Calu3 (cell line): ENCODE results near the gene MYH9. TPM values are rescaled to one million over a fixed set of nuclear protein-coding genes. Genes with fewer than 3 reads are reported as not detected.
"Not testable (repeated sequence)": the region's sequence is repeated elsewhere in the genome, so short reads cannot be mapped to it uniquely, and the experiment has no call there.

Experiments used
- BruUV-seq: library from RNA; stranded (reverse); fragments of 400-500 nt; replicated peaks from 2 replicates; lab custom pipeline; 2021; lab: Mats Ljungman, UMichigan
- CTCF ChIA-PET: fragments of 300-600 bp; sonication (Branson Sonifier 250); formaldehyde crosslinking; loops from one replicate; lab custom pipeline; 2022; ENCODE audit warnings: antibody characterized with exemption; lab: Charles Lee
- DNase-seq: peaks from one replicate; pipeline ENCODE4 v3.0.0; 2022
- H3K27ac Mint-ChIP-seq: one replicate; pipeline ENCODE4 v1.8.0; 2022; ENCODE audit warnings: mixed read lengths; ENCODE audit not compliant: unreplicated experiment
- H3K27me3 Mint-ChIP-seq: one replicate; pipeline ENCODE4 v1.8.0; 2022; ENCODE audit warnings: mixed read lengths; ENCODE audit not compliant: unreplicated experiment
- H3K36me3 Mint-ChIP-seq: one replicate; pipeline ENCODE4 v1.8.0; 2022; ENCODE audit warnings: mild to moderate bottlenecking, moderate library complexity, mixed read lengths; ENCODE audit not compliant: insufficient read depth, unreplicated experiment
- H3K4me1 Mint-ChIP-seq: one replicate; pipeline ENCODE4 v1.8.0; 2022; ENCODE audit warnings: mild to moderate bottlenecking, low read depth, mixed read lengths; ENCODE audit not compliant: unreplicated experiment
- H3K4me3 Mint-ChIP-seq: one replicate; pipeline ENCODE4 v1.8.0; 2022; ENCODE audit warnings: mild to moderate bottlenecking, low read depth, moderate library complexity, mixed read lengths; ENCODE audit not compliant: unreplicated experiment
- H3K9me3 Mint-ChIP-seq: one replicate; pipeline ENCODE4 v1.8.0; 2022; ENCODE audit warnings: low read depth, mixed read lengths; ENCODE audit not compliant: unreplicated experiment
- CTCF ChIP-seq: fragments of 200-600 bp; IDR thresholded peaks from one replicate; pipeline ENCODE4 v1.8.0; 2022; ENCODE audit warnings: antibody characterized with exemption; ENCODE audit not compliant: unreplicated experiment
- intact Hi-C: fragments of 100-400 bp; cut with micrococcal nuclease; formaldehyde crosslinking; loops from one replicate; pipeline ENCODE4 v1.10.0; 2022; ENCODE audit not compliant: unreplicated experiment
- total RNA-seq: library from RNA; stranded (reverse); gene quantifications from 2 replicates; pipeline ENCODE4 v1.2.3, GENCODE V29; 2022

MYH9 gene
- total RNA-seq, 1 experiment from 2014 or later, result 606 TPM

- no TSS peak for BruUV-seq
- H3K36me3 Mint-ChIP-seq, result no peaks in the 10 kb centered on the region
- H3K4me3 Mint-ChIP-seq, result no peak overlapping the region
- no peak for TF ChIP-seq CTCF
- peaks cover under 1% of the 10 kb centered on the region for H3K4me1 Mint-ChIP-seq
- DNase-seq, result no peak
- CTCF ChIA-PET, result no interaction called here
- no peak overlapping the region for H3K27ac Mint-ChIP-seq
- no peaks in the 10 kb centered on the region for H3K9me3 Mint-ChIP-seq
- intact Hi-C loops, result no loop called here
- no peaks in the 10 kb centered on the region for H3K27me3 Mint-ChIP-seq
These were observed 37.3 kb upstream of the MYH9 start for GRCh38 chr22:36424901-36425579.

- H3K9me3 Mint-ChIP-seq, H3K27me3 Mint-ChIP-seq, intact Hi-C loops, BruUV-seq, H3K27ac Mint-ChIP-seq, CTCF ChIA-PET, H3K4me1 Mint-ChIP-seq, DNase-seq, H3K36me3 Mint-ChIP-seq, H3K4me3 Mint-ChIP-seq: not testable (repeated sequence)
These were observed 36.7 kb upstream of the MYH9 start for GRCh38 chr22:36424466-36424865.

- no peak for DNase-seq
- Mint-ChIP-seq H3K9me3 (no peaks in the 10 kb centered on the region), H3K36me3 (no peaks in the 10 kb centered on the region), H3K27ac (no peak overlapping the region), H3K27me3 (no peaks in the 10 kb centered on the region), H3K4me1 (peaks cover 13% of the 10 kb centered on the region), H3K4me3 (no peak overlapping the region)
- intact Hi-C loops, result no loop called here
- no peak for TF ChIP-seq CTCF
- CTCF ChIA-PET, result no interaction called here
- BruUV-seq, result no TSS peak
These were observed 36.0 kb upstream of the MYH9 start for GRCh38 chr22:36423461-36424404.

- CTCF ChIA-PET, result interaction anchor here (0.6 kb wide), 1 partner anchor 247 kb away, joined by 5 read pairs; no protein-coding TSS in a partner anchor
- intact Hi-C loops, result no loop called here
These were observed 34.7 kb upstream of the MYH9 start for GRCh38 chr22:36422287-36423014.

More at GRCh38 chr22:36422287-36423014, 34.7 kb upstream of the MYH9 start:
- DNase-seq, result no peak
- no peaks in the 10 kb centered on the region for H3K9me3 Mint-ChIP-seq
- peaks cover 13% of the 10 kb centered on the region for H3K4me1 Mint-ChIP-seq
- no peak overlapping the region for H3K27ac Mint-ChIP-seq
- H3K27me3 Mint-ChIP-seq, result no peaks in the 10 kb centered on the region
- no peaks in the 10 kb centered on the region for H3K36me3 Mint-ChIP-seq
- TF ChIP-seq CTCF, result no peak
- no peak overlapping the region for H3K4me3 Mint-ChIP-seq
- no TSS peak for BruUV-seq
